Activated T-cell treated with anti-CD3 and anti-CD28 coated beads for 48 hours (primary cell): ENCODE measurements around the gene TMEFF1.

ENCODE experiments used
- DNase-seq: peaks from one replicate; pipeline ENCODE4 v3.0.0-alpha.2; 2020; ENCODE audit warnings: low read depth

TMEFF1 gene

GRCh38 chr9:100619194-100619593 lies 146.2 kb downstream of the TMEFF1 start:
- no peak for DNase-seq

- no peak for DNase-seq
Measured at GRCh38 chr9:100619665-100620064, 146.7 kb downstream of the TMEFF1 start.

GRCh38 chr9:100623969-100624368 lies 151.0 kb downstream of the TMEFF1 start:
- DNase-seq: no peak

GRCh38 chr9:100626949-100627348 lies 154.0 kb downstream of the TMEFF1 start:
- no peak for DNase-seq
